ENCODE measurements around the gene IL4R.
A peak's percentile ranks its signal among the peaks of the same experiment; 100 is the strongest.
"Not testable (repeated sequence)": the region's sequence is repeated elsewhere in the genome, so short reads cannot be mapped to it uniquely, and the experiment has no call there.

The IL4R gene

GRCh38 chr16:27408012-27408601 lies 94.3 kb downstream of the IL4R start:
- peak; percentile 45 for DNase-seq

- no peak for DNase-seq
These were observed 94.8 kb downstream of the IL4R start for GRCh38 chr16:27408602-27409031.

DNA sequence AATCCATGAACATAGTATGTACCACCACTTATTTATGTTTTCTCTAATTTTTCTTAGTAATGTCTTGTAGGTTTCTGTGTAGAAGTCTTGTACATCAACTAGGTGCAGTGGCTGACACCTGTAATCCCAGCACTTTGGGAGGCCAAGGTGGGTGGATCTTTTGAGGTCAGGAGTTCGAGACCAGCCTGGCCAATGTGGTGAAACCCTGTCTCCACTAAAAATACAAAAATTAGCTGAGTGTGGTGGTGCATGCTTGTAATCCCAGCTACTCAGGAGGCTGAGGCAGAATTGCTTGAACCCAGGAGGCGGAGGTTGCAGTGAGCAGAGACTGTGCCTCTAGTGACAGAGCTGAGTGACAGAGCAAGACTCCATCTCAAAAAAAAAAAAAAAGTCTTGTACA lies 96.2 kb downstream of the IL4R start:
- DNase-seq: not testable (repeated sequence)

DNA sequence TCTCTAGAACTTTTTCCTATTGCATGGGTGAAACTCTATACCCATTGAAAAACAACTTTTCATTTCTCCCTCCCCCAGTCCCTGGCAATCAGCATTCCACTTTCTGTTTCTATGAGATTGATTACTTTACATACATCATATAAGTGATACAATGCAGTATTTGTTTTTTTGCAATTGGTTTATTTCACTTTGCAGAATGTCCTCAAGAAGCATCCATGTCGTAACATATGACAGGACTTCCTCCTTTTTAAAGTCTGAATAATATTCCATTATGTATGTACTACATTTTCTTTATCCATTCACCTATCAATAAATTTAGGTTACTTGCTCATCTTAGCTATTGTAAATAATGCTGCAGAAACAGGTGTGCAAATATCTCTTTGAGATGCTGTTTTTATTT lies 97.0 kb downstream of the IL4R start:
- DNase-seq: no peak

- no peak for DNase-seq
These were observed 100.2 kb downstream of the IL4R start for GRCh38 chr16:27413956-27414355.

Measured in activated naive CD4-positive, alpha-beta T cell treated with Interleukin-2 at 50 U/mL for 16 hours (primary cell).